ENCODE results near the gene C1orf21.

C1orf21 gene

DNA sequence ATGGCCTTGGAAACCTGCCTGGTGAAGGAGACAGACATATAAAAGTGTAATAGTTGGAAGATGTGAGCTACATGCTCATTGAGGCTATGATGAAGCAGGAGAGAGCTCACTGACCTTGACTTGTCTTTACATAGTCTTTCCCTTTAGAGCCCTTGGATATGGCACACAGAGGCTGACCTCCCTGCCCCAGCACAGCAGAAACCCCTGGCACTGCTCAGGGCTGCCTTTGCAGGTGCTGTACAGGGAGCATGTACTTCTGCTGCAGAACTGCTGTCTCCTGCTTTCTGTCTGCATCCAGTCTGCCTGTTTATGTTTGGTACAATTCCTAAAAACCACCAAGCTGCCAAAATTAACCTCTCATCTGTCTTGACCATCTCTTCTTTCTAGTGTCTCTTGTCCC, 80.5 kb downstream of the C1orf21 start:
- DNase-seq (ENCODE audit: low read depth, low spot score), result no peak
- no peak overlapping the region for H3K4me3 ChIP-seq (ENCODE audit: low read depth, low read length)
- in situ Hi-C loops (cut with HindIII; ENCODE audit: low sequenced_read_pairs), result no loop called here
- TF ChIP-seq, protein P1, sequence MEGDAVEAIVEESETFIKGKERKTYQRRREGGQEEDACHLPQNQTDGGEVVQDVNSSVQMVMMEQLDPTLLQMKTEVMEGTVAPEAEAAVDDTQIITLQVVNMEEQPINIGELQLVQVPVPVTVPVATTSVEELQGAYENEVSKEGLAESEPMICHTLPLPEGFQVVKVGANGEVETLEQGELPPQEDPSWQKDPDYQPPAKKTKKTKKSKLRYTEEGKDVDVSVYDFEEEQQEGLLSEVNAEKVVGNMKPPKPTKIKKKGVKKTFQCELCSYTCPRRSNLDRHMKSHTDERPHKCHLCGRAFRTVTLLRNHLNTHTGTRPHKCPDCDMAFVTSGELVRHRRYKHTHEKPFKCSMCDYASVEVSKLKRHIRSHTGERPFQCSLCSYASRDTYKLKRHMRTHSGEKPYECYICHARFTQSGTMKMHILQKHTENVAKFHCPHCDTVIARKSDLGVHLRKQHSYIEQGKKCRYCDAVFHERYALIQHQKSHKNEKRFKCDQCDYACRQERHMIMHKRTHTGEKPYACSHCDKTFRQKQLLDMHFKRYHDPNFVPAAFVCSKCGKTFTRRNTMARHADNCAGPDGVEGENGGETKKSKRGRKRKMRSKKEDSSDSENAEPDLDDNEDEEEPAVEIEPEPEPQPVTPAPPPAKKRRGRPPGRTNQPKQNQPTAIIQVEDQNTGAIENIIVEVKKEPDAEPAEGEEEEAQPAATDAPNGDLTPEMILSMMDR (IDR thresholded peaks at IDR 0.05; ENCODE audit: low read depth, low read length), result no peak

DNA sequence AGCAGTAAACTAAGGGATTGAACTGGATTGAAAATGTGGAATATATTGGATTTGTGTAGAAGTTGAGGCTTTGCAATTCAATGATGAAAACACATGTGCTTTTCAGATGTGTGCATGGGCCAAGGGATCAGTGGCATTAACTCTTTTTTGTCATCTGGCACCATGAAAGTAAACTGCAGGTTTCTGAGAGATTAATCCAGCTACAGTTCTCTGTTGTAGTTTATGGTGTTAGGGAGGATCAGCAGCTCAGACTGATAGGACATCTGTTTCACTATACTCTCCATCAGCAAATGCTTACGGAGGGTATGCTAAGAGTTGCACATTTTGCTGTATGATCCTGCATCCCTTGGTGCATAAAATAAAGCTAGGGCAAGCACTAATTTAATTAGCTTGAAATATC, 82.6 kb downstream of the C1orf21 start:
- TF ChIP-seq, protein P1 (IDR thresholded peaks at IDR 0.05; ENCODE audit: low read depth, low read length), result no peak
- in situ Hi-C loops (cut with HindIII; ENCODE audit: low sequenced_read_pairs), result no loop called here
- no peak overlapping the region for H3K4me3 ChIP-seq (ENCODE audit: low read depth, low read length)
- DNase-seq (ENCODE audit: low read depth, low spot score), result no peak

DNA sequence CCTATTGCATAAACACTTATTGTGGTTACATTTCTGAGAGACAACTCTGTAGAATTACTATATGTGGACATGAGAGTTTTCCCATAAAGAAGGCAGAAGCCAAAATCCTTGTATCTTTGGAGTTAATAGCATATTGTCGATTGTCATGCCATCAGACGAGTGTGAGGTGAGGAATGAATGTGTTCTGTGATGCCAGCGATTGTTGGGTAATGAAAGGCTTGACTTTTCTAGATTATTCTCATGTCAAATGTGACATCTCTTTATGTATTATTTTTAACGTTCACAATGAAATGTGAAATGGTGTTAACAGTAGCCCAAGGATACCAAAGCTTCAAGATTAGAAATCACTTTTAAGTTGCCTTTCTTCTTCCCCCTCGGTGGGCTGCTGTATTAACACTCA, 84.9 kb downstream of the C1orf21 start:
- TF ChIP-seq, protein P1 (IDR thresholded peaks at IDR 0.05; ENCODE audit: low read depth, low read length), result no peak
- no peak for DNase-seq (ENCODE audit: low read depth, low spot score)
- in situ Hi-C loops (cut with HindIII; ENCODE audit: low sequenced_read_pairs), result no loop called here

DNA sequence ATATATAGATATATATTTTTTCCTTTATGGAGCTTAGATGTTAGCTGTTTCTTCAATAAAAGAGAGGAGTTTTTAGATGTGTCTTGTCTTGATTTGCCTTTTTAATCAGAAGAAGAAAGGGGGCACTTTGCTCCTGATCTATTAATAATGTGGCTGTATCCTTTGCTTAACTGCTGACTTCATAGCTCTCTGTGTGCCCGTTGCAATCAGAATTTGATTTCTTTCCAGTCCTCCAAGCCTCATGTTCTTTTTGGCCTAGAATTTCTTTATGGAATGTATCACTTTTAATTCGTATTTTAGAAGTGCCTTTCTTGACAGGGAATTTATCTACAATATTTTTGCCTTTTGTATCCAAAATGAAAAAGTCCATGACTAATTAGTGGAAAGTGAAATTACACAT, 85.3 kb downstream of the C1orf21 start:
- no peak overlapping the region for H3K4me3 ChIP-seq (ENCODE audit: low read depth, low read length)
- DNase-seq (ENCODE audit: low read depth, low spot score), result no peak
- in situ Hi-C loops (cut with HindIII; ENCODE audit: low sequenced_read_pairs), result no loop called here
- TF ChIP-seq, protein P1 (IDR thresholded peaks at IDR 0.05; ENCODE audit: low read depth, low read length), result no peak

More for the DNA sequence above, 84.9 kb downstream of the C1orf21 start:
- H3K4me3 ChIP-seq (ENCODE audit: low read depth, low read length), result no peak overlapping the region

DNA sequence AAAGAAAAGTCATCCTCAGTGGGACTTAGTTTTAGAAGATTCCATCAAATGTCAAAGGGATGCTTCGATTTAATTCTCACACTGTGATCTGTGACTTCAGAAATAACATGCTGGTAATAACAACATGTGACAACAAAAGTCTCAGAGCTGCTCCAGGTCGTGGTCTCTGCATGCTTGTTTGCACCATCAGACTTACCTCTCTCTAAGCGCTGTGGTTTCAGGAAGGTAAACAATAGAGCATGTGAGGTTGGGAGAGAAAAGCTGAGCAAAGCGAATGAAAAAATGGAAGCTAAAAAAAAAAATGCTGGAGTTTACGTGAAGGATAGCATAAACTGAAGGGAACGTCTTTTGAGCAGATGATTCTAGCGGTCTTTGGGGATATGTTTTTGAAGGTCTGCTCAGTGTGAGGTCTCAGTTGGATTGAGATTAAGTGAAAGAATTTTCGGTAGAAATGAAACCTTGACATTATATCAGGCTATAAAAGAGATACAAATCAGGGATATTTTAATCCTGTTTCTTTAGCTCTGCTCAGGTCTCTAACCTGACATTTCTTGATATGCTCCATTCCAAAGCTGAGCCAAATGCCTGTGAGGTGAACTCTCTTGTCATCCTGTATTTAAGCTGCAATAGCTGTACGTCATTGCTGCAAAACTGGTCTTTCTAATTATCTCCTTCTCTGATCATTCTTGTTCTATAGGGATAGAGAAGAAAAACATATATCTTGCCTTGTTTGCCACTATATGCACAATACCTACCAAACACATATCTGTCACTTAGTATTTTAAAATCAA, 86.5 kb downstream of the C1orf21 start:
- in situ Hi-C loops (cut with HindIII; ENCODE audit: low sequenced_read_pairs), result no loop called here
- H3K4me3 ChIP-seq (ENCODE audit: low read depth, low read length), result no peak overlapping the region
- TF ChIP-seq, protein P1 (IDR thresholded peaks at IDR 0.05; ENCODE audit: low read depth, low read length), result no peak
- no peak for DNase-seq (ENCODE audit: low read depth, low spot score)

DNA sequence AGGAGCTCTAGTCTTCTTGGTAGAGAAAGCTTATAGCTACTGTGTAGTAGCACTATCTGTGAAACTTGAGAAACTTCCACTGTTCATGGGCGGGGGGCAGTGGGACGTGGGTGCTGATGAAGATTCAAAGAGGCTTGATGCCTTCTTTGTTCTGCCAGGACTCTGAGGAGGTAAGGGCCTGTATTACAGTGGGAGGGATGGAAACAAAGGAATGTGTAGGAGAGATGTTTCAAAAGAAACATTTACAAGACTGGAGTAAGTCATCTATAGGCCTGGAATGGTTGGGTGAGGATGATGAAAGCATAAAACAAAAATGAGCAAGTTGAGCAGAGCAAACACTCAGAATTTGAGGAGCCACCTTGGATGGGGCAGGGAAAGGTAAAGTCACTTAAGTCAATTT, 89.4 kb downstream of the C1orf21 start:
- H3K4me3 ChIP-seq (ENCODE audit: low read depth, low read length), result no peak overlapping the region
- in situ Hi-C loops (cut with HindIII; ENCODE audit: low sequenced_read_pairs), result no loop called here
- no peak for DNase-seq (ENCODE audit: low read depth, low spot score)
- TF ChIP-seq, protein P1 (IDR thresholded peaks at IDR 0.05; ENCODE audit: low read depth, low read length), result no peak

Data from astrocyte of the spinal cord (primary cell).